T-helper 17 cell (primary cell): ENCODE results near the gene NBPF6. TPM values are rescaled to one million over a fixed set of nuclear protein-coding genes. Genes with fewer than 3 reads are reported as not detected.
"Not testable (repeated sequence)": the region's sequence is repeated elsewhere in the genome, so short reads cannot be mapped to it uniquely, and the experiment has no call there.

Source experiments
- ATAC-seq: fragments of 150-1000 bp; cut with Tn5 transposase; 2 replicates; pipeline ENCODE4 v1.10.0; 2021; ENCODE audit warnings: mild to moderate bottlenecking, moderate library complexity
- DNase-seq, 3 donors: peaks; one replicate each; pipeline versions ENCODE4 v3.0.0 to v3.0.0-alpha.2; 2020 to 2021
- H3K9me3 ChIP-seq: one replicate; pipeline ENCODE4 v1.7.0; 2013; ENCODE audit warnings: low read length, mild to moderate bottlenecking; ENCODE audit not compliant: control insufficient read depth, poor library complexity, severe bottlenecking
- H3K27ac Mint-ChIP-seq: one replicate; pipeline ENCODE4 v1.8.0; 2022; ENCODE audit warnings: mild to moderate bottlenecking, moderate library complexity, mixed read lengths
- H3K27me3 Mint-ChIP-seq: one replicate; pipeline ENCODE4 v1.8.0; 2022; ENCODE audit warnings: mixed read lengths
- H3K36me3 Mint-ChIP-seq: one replicate; pipeline ENCODE4 v1.8.0; 2022; ENCODE audit warnings: low read depth, mixed read lengths
- H3K4me1 Mint-ChIP-seq: one replicate; pipeline ENCODE4 v1.8.0; 2022; ENCODE audit warnings: mild to moderate bottlenecking, mixed read lengths
- H3K4me3 Mint-ChIP-seq: one replicate; pipeline ENCODE4 v1.8.0; 2022; ENCODE audit warnings: mild to moderate bottlenecking, moderate library complexity, mixed read lengths
- total RNA-seq, 4 donors: library from RNA in 2 of 4; stranded (reverse) in 2 of 4; gene quantifications; one replicate each; pipeline ENCODE4 v1.2.3 and lab custom pipeline; 2022 to 2026

NBPF6 gene
- total RNA-seq, 2 donors from 2014 or later, result 0.20 TPM; not detected in 1

- DNase-seq (no peak), ATAC-seq (no peak)
- H3K27me3 Mint-ChIP-seq, result peaks cover 14% of the 10 kb centered on the region
- no peaks in the 10 kb centered on the region for H3K9me3 ChIP-seq
- no peak overlapping the region for H3K27ac Mint-ChIP-seq
- no peak overlapping the region for H3K4me3 Mint-ChIP-seq
- H3K36me3 Mint-ChIP-seq, result no peaks in the 10 kb centered on the region
- H3K4me1 Mint-ChIP-seq, result no peaks in the 10 kb centered on the region
Observed at GRCh38 chr1:108511764-108512163, 61.6 kb downstream of the NBPF6 start.

GRCh38 chr1:108512239-108513043 lies 62.3 kb downstream of the NBPF6 start:
- H3K36me3 Mint-ChIP-seq, result no peaks in the 10 kb centered on the region
- DNase-seq (no peak), ATAC-seq (peak; percentile 78)
- H3K4me1 Mint-ChIP-seq, result no peaks in the 10 kb centered on the region
- no peaks in the 10 kb centered on the region for H3K9me3 ChIP-seq
- H3K4me3 Mint-ChIP-seq, result no peak overlapping the region
- H3K27me3 Mint-ChIP-seq, result peaks cover 17% of the 10 kb centered on the region
- H3K27ac Mint-ChIP-seq, result no peak overlapping the region

GRCh38 chr1:108513044-108513415 lies 62.9 kb downstream of the NBPF6 start:
- no peak for ATAC-seq
- H3K27me3 Mint-ChIP-seq, result peaks cover 21% of the 10 kb centered on the region
- H3K36me3 Mint-ChIP-seq, result no peaks in the 10 kb centered on the region
- no peak overlapping the region for H3K27ac Mint-ChIP-seq
- no peaks in the 10 kb centered on the region for H3K9me3 ChIP-seq
- H3K4me3 Mint-ChIP-seq, result no peak overlapping the region
- no peak for DNase-seq
- no peaks in the 10 kb centered on the region for H3K4me1 Mint-ChIP-seq

GRCh38 chr1:108513914-108514313 lies 63.8 kb downstream of the NBPF6 start:
- not testable (repeated sequence) for H3K36me3 Mint-ChIP-seq, H3K27ac Mint-ChIP-seq, H3K4me3 Mint-ChIP-seq, ATAC-seq, H3K9me3 ChIP-seq, DNase-seq, H3K4me1 Mint-ChIP-seq
- peaks cover 24% of the 10 kb centered on the region for H3K27me3 Mint-ChIP-seq

GRCh38 chr1:108517301-108517897 lies 67.3 kb downstream of the NBPF6 start:
- ATAC-seq, H3K4me3 Mint-ChIP-seq, H3K27ac Mint-ChIP-seq, H3K4me1 Mint-ChIP-seq, H3K9me3 ChIP-seq, H3K36me3 Mint-ChIP-seq, DNase-seq: not testable (repeated sequence)
- H3K27me3 Mint-ChIP-seq, result peaks cover 30% of the 10 kb centered on the region

Other genes with a start within 250 kb of the NBPF6 start
- 10 to 100 TPM; 14.1 to 14.6 TPM for gene SLC25A24, start 250.0 kb upstream of the NBPF6 start, total RNA-seq
- gene NBPF4, start 206.3 kb upstream of the NBPF6 start, total RNA-seq, result not detected
- 10 to 100 TPM; 11.4 to 11.7 TPM for gene EEIG2, start 109.8 kb downstream of the NBPF6 start, total RNA-seq
- 10 to 100 TPM in 1 of 2 donors, 1 to 10 TPM in 1; 9.2 to 10.3 TPM for gene HENMT1, start 210.8 kb downstream of the NBPF6 start, total RNA-seq
- 100 to 1,000 TPM; 124 to 134 TPM for gene PRPF38B, start 242.0 kb downstream of the NBPF6 start, total RNA-seq